Fibroblast of skin of left quadriceps (primary cell): ENCODE data around the gene ARHGDIA.

Source experiments
- DNase-seq, 2 experiments: peaks; one replicate each; pipeline ENCODE4 v3.0.0-alpha.2; 2013; ENCODE audit warnings: low read depth in 2 of 2

Gene ARHGDIA

GRCh38 chr17:81823820-81824550 lies 47.2 kb downstream of the ARHGDIA start:
- no peak for DNase-seq

- DNase-seq, result no peak
Measured at GRCh38 chr17:81822996-81823819, 47.9 kb downstream of the ARHGDIA start.

- DNase-seq, result no peak
Measured at GRCh38 chr17:81822312-81822637, 48.9 kb downstream of the ARHGDIA start.

- DNase-seq, result peak in 1 of 2 experiments; percentile 8
Measured at GRCh38 chr17:81821603-81822311, 49.4 kb downstream of the ARHGDIA start.

- DNase-seq, result no peak
Measured at GRCh38 chr17:81821147-81821546, 50.0 kb downstream of the ARHGDIA start.

- no peak for DNase-seq
Measured at GRCh38 chr17:81819708-81820107, 51.4 kb downstream of the ARHGDIA start.

- DNase-seq, result no peak
Measured at GRCh38 chr17:81817758-81818147, 53.4 kb downstream of the ARHGDIA start.
